H4 (cell line): ENCODE results near the gene TOP3B. TPM values are rescaled to one million over a fixed set of nuclear protein-coding genes. Genes with fewer than 3 reads are reported as not detected.

Experiments used
- DNase-seq: peaks from one replicate; pipeline ENCODE4 v3.0.0-alpha.2; 2015; ENCODE audit warnings: low spot score
- total RNA-seq: library from RNA; depleted of rRNA; stranded (reverse); fragments of >200 nt; shearing (Covaris generic); gene quantifications from 2 replicates; pipeline ENCODE4 v1.2.3, GENCODE V29; 2014

The TOP3B gene
- total RNA-seq, 1 experiment from 2014 or later, result 10.8 TPM

DNA sequence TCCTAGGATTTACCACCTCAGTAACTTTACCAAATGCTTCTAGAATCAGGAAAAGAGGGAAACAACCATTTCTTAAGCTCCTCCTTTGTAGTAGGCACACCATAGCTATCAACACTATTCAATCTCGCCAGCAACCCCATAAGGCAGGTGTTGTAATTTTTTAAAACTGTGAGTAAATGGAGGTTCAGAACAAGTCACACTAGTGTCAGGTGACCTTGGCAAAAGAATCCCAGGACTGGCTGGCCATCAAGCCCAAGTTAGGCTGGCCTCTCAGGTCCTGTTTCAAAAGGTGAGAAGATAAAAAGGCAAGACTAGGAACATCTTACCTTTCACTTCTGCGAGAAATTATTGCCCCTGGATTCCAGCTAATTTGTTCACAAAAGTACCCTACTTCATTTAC lies 713 bp downstream of the TOP3B start:
- DNase-seq, result no peak

DNA sequence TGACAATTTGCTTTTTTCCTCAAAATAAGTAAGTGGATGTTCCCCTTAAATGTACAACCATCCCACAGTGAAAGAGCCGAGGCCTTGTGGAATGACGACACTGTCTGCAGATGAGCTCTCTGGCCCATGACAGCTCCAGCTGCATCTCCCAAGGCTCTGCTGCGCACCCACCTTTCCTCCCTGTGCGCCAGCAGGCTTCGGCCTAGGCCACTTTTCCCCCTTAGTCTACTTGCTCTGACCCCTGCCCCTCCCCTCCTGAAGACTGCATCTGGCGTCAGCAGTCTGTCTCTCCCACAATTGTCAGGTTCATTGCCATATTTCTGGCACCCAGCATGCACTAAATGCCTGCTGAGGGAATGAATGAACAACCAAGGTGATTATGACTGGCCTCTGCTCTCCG lies 2.0 kb downstream of the TOP3B start:
- DNase-seq, result no peak

DNA sequence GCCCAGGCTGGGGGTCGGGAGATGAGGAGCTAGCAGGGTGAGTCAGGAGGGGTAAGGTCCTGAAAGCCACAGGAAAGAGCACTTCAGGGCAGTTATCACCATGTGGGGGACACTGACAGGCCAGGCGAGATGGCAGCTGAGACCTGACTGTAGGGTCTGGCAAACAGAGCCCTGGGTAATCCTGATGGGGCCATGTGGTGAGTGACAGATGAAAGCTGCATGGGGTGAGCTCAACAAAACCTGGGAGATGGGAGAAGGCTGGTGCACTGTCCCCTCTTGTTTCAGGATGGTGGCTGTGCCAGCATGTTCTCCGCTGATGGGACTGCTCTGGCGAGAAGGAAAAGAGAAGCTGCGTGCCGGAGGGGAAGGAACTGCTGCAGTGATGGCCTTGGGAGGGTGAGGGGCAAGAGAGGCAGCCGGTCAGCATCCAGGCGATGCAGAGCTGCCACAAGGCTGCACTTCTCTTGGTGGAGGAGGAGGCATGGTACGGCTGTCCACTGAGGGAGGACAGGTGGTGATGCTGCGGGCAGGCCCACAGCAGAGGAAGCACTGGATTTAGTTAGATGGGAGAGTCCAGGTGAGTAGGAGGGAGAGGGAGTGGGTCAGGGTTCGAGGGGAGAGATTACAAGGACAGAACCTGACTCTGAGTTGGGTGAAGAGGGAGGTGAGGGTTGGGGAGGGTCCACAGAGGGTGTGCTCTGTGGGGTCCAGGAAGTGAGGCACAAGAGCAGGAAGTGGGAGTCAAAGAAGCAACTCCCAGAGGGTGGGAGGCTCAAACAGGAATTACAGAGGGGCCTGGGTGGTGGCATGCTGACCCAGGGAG lies 3.8 kb downstream of the TOP3B start:
- no peak for DNase-seq

DNA sequence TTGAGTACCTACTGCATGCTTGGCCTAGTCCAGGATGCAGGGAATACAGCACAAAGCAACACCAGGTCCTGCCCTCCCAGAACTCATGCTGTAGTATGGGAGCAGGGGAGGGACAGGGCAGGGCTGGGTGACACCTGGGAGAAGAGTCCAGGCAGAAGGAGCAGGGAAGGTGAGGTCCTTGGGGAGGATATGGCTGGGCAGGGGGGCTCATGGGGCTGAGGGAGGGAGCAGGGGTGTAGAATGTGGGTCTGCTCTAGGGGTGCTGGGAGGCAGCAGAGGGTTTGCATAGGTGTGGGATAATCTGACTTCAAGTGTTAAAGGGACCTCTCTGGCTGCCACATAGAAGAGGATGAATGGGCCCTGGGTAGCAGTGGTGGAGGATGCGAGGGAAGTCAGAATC lies 4.8 kb downstream of the TOP3B start:
- no peak for DNase-seq

DNA sequence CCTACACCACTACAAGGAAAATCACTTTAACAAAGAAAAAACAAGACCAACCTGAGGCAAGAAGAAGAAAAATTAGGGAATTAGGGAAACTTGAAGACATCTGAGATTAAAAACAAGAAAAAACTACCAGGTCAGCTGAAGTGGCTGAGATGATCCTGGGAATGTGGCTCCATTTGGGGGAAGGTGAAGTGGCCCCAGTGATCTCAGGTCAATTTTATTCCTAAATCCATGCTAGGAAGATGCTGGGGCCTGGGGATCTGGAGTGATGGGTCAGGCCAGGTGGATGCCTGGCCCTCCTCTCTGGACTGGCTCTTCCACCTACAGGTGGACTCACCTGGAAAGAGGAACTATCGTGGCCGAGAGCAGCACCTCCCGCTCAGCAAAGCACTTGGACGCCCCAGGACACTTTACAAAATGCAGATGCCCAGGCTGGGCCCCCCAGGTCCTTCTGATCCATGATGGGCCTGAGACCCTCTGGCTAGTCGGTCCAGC lies 6.7 kb downstream of the TOP3B start:
- DNase-seq, result no peak

DNA sequence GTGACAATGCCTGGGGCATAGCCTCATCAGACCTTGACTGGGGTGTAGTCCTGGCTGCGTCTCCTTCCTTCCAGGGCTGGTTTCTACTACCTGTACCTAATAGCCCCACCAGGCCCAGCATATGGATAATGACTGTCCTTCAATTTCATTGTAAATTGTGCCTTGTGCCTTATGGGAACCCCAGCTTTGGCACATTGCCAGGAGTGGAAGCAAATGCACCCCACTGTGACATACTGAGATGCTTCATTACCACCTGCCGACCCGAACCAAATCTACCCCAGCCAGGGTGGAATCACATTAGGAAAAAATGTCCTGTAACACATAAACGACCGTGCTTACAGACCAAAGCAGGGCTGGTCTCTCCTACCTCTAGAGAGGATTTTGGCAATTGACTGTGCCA lies 7.3 kb downstream of the TOP3B start:
- DNase-seq, result no peak

DNA sequence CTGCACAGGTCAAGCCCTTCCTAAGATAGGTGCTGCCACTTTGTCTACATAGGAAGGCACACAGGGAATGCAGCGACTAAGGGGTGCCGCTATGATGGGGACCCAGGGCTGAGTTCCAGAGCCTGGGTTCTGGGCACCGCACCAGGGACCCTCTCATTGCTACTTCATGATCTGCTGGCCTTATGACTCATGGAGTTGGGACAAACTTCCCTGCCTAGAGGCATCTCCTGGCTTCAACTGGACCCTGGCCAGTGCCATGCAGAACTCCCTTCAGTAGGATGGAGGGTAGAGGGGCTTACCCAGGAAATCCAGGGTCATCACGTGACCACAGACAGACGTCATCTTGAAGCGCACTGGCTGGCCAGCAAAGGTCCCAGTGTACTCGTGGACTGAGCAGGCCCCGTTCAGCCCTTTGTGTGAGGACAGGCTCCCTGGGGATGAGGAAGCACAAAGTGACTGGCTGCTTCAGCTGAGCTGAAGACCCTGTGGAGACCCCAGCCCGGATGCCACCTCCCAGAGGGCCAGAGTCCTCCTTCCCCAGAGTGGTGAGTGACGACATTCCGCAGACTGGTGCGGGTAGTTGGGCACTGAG lies 8.4 kb downstream of the TOP3B start:
- no peak for DNase-seq

DNA sequence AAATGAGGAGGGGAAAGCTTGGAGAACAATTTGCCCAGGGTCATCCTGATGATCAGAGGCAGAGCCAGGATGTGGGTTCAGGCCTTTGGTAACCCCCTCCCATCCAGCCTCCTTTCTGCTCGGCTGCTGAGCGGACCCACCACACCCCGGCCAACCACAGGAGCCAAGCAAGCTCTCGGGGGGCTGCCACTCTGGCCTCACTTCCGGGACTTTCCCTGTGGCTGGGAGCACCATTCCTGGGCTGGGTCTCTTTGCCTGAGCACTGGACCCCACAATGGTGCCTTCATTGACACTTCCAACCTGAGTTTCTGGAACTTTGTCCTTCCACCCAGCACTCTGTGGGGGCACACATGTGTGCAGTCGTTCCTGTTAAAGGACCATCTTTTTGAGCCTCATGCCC lies 9.8 kb downstream of the TOP3B start:
- DNase-seq, result no peak

DNA sequence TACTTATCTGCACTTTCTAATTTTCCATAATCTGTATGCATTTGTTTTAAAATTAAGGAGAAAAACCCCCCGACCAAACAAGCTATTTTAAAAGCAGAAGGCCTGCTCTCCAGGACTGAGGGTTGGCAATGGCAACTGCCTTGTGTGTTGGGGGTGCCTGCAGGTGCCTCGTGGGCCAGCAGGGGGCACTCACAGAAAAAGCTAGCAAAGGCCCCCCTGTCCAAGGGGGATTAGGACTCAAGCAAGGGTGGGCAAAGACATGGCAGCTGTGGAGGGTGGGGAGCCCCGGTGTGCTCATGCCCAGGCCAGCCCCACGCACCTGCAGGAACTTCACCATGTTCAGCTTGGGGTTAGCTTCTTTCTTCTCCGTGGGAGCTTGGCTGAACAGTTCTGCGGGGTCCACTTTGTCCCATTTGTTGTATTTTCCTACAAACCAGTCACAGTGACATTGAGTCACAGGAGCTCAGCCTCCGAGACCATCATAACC lies 10.3 kb downstream of the TOP3B start:
- no peak for DNase-seq

DNA sequence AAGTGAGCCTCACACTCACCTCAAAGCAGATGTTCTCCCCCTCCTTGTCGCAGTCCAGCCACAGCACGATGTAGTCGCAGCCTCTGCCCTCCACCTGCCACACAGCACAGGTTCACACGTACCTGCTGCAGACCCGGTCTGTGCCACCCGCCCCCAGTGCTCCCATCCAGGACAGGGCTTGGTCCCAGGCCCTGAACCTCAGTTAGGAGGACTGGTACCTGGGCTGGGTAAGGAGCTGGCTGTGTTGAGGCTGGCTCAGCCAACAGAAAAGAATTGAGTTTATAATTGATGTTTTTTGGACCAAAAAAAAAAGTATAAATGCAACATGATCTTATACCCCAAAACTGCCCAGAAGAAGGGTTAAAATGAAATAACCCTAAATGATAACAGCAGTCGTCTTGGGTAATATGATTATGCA lies 10.7 kb downstream of the TOP3B start:
- no peak for DNase-seq

DNA sequence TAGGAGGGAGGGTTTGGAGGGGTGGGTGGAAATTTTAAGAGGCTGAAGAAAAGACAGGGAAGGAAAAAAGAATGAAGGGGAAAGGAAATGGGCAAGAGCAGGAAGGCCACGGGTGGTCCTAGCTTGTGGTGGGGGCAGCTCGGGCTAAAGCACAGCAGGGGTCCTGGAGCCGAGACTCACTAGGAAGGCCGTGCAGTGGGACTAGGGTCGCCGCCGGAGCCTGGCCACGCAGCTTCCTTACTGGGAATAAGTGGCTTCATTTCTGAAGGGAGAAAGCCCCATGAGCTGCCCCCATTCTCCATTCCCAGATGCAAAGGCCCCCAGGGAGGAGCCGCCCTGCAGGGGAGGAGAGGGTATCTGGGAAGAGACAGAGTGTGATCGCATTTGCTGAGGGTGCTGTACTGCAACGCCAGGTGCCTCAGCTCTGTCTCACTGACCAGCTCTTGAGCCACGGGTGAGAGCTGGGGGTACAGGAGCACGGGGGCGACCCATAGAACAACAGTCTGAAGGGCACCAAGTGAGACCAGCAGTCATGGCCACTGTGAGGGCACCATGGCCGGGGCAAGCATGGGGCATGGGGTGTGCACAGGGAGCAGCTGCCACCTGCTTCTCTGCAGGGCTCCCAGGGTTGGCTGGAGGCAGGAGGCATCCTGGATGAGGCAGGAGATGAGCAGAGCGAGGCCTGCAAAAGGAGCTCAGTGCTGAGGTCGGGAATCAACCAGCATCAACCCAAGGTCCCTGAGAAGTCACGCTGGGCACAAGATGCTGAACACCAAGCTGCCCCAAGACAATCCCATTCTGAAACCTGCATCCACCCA lies 11.6 kb downstream of the TOP3B start:
- no peak for DNase-seq

DNA sequence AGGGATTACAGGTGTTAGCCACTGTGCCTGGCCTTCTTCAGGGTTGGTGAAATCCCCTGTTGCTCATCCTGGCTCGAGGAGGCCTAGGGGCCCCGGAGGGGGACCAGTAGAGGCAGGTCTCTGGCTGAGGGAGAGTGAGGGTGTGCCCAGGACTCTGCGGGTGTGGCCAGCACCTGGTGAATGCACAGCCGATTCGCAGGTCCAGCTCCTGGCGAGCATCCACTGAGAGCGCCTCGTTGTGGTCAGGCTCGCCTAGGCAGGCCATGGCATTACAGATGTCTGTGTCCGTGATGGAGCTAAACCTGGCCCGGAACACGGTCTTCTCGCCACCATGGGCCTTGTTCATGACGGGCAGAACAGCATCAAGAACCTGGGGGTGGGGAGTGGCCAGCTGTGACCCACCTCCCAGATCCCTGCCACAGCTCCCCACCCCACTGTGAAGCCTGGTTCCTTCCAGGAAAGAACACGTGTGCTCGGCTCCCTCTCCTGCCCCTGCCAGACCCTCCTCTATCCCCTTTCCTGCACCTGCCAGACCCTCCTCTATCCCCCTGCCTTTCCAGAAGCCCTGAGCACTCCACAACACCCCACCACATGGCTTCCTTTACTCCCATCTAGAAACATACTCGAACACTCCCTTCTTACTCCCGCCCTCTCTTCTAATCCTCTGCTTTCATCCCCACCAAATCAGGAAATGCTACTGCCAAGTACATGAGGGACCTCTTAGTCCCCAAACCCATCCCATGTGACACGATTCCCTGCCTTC lies 12.4 kb downstream of the TOP3B start:
- DNase-seq, result no peak

DNA sequence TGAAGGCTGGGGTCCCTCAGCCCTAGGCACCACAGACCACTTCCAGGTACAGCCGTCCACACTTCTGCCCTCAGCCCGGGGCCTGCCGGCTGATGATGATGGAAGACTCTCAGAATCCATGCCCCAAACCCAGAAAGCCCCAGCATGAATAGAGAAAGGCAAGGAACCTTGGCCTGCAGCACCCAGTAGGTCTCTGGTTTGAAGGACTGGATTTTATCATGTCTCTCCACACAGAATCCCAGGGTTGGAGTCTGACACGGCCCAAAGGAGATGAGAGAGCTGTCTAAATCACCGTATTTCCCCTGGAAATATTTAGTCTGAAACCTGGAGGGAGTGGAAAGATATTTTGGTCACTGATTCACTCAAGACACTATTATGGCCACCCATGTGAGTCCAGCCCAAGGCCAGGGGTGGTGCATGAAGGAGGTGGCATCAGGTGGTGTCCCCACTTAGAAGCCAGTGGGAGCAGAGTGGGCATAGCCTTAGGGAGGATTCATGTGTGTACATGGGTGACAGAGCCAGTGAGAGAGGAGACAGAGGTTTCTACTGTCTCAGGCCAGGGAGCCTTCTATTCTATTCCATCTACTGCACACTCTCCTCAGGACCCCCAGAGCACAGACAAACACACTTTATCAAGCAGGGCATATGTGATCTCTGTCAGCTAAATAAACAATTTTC lies 14.0 kb downstream of the TOP3B start:
- DNase-seq, result no peak

DNA sequence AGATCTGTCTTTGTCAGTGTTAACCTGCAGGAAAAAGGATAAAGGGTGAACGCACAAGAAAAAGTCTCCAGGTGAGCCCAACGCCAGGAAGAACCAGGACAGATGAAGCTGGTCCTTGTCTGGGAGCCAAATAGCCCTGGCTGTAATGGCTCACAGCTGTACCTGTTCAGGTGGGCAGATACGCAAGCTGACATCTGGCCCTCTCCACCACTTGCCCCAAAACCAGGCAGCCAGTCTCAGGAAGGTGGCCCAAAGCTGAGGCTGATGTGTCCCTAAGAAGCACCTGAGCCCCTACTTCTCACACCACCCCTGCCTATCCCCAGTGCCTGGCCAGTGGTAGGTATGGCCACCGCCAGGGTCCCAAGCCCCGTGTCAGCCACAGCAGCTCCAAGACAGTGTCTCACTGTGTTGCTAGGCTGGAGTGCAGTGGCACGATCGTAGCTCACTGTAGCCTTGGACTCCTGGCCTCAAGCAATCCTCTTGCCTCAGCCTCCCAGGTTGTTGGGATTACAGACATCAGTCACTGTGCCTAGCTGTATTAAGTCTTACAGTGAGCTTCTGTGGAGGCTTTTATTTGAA lies 14.8 kb downstream of the TOP3B start:
- DNase-seq, result no peak

DNA sequence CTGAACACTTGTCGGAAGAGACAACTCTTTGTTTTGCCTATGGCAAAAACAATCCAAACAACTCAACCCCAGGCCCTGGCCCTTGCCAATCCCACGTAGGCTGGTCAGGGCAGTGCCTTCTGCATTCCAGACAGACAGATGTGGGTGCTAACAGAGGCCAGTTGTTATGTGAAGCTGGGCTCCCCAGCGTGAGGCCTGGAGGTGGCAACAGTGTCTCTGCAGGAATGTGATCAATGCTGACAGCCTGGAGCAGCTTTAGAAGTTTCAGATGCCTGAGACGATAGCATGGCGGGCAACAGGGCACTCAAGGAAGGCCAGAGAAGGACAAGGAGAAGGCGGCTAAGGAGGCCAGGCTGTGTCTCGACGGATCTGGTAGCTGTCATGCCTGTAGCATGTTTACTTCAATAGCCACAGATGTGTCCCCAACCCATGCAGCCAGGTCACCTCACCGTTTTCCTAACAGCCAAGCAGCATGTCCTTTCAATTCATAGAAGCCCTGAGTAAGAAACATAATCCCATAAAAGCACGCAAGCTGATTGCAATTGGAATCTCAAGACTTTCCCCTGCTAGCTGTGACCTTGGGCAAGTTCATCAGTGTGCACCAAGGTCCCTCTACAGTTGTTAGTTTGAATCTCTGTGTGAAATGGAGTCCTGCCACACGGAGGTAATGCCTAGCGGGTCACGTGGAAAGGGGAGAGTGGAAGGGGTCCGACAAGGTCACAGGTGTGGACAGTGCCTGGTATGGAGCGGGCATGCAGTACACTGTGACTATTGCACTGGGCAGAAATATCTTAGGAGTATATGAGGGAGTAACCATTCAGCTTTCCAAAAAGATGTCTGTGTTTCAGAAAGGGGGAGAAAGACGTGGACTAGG lies 15.7 kb downstream of the TOP3B start:
- DNase-seq, result no peak

DNA sequence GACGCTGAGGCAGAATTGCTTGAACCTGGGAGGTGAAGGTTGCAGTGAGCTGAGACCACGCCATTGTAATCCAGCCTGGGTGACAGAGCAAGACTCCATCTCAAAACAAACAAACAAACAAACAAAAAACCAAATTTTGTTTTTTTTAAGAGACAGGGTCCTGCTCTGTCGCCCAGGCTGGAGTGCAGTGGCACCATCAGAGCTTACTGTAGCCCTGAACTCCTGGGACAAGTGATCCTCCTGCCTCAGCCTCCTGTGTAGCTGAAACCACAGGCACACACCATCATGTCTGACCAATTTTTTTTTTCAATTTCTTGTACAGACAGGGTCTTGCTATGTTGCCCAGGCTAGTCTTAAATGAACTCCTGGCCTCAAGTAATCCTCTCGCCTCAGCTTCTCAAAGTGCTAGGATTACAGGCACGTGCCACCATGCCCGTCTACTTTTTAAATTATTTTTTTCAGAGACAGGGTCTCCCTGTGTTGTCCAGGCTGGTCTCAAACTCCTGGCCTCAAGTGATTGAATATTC lies 16.8 kb downstream of the TOP3B start:
- DNase-seq, result no peak

DNA sequence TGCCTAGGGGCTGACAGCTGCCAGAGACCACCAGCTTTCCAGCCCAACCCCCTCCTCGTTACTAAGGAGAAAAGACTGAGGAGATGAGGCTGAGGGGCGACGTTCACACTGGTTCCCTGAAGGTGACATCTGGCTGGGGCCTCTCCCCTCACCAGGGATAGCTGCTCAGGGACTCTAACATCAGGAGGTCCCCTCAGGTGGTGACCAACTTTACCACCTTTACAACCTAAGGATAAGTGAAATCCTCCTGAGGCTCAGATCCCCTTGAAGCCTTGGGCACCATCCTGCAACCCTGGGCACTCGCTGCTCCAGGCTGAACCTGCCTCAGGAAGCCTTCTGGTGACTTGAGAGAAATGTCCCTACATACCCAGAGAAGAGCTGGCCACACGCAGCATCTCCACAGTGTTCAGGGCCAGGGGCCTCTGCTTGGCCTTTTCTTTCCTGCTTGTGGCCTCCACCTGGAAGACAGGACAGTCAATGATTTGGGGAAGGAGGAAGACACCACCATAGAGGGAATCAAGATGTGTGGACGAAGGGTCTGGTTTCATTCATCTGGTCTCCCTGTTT lies 17.6 kb downstream of the TOP3B start:
- no peak for DNase-seq

DNA sequence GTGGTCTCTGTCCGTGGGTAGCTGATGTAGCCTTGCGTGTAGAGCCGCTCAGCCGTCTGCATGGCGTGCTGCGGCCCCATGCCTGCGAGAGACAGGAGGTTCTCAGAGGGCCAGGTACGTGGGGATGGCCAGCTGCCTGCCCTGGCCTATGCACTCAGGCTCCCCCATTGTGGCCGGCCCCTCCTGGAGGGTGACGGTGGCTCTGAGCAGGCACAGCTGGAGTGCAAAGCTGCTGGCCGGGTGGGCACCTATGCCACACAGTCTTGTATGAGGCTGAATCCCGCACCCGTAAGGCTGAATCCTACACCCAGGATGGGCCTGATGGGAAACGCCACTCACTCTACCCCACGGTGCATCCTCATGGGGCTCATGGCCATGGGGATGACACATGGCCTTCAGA lies 18.4 kb downstream of the TOP3B start:
- DNase-seq, result no peak

DNA sequence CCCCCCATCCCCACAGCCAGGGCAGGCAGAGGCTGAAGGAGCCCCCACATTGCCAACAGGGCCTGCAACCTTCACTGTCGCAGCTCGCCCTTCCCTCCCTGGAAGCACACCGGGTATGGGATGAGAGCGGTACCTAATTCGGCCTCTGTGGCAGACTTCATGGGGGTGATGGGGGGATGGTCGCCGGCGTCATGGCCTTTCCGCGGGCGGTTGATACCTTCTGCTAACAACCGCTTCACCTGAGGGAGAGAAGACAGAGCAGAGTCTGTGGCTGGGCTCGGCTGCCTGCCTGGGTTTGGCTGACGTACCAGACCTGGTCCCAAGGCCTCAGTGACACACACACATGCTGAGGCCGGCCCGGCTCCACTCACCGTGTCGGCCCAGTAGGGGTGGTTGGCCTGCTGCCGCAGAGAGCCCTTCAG lies 18.8 kb downstream of the TOP3B start:
- DNase-seq, result no peak
